ENCODE data around the gene ZNF532.
"Not testable (repeated sequence)": the region's sequence is repeated elsewhere in the genome, so short reads cannot be mapped to it uniquely, and the experiment has no call there.

ZNF532 gene

GRCh38 chr18:58850786-58851469, 13.7 kb upstream of the ZNF532 start:
- Histone ChIP-seq H3K9ac (ENCODE audit: low read length) (no peak overlapping the region), H3K9me3 (ENCODE audit: insufficient read depth, low read length) (no peaks in the 10 kb centered on the region), H3K4me2 (ENCODE audit: low read length) (no peak overlapping the region), H3K4me1 (ENCODE audit: low read length) (peaks cover 26% of the 10 kb centered on the region), H3K36me3 (replicated peaks; ENCODE audit: low read depth, low read length) (no peaks in the 10 kb centered on the region), H3K4me3 (ENCODE audit: low read length) (no peak overlapping the region), H3K79me2 (ENCODE audit: low read length) (no peaks in the 10 kb centered on the region), H3K27ac (ENCODE audit: low read length) (no peak overlapping the region), H4K20me1 (ENCODE audit: insufficient read depth, low read length) (no peaks in the 10 kb centered on the region), H3K27me3 (ENCODE audit: low read depth, low read length) (peaks cover 32% of the 10 kb centered on the region), H2AFZ (ENCODE audit: low read depth, low read length) (no peak overlapping the region)
- no peak for TF ChIP-seq EZH2phosphoT487 (IDR thresholded peaks at IDR 0.05; ENCODE audit: low read depth)
- no peak for TF ChIP-seq CTCF (IDR thresholded peaks at IDR 0.05; ENCODE audit: low read depth, low read length)

GRCh38 chr18:58851856-58852255, 12.8 kb upstream of the ZNF532 start:
- Histone ChIP-seq H3K4me3 (ENCODE audit: low read length) (no peak overlapping the region), H3K4me2 (ENCODE audit: low read length) (no peak overlapping the region), H3K36me3 (replicated peaks; ENCODE audit: low read depth, low read length) (no peaks in the 10 kb centered on the region), H3K9me3 (ENCODE audit: insufficient read depth, low read length) (no peaks in the 10 kb centered on the region), H3K27me3 (ENCODE audit: low read depth, low read length) (peaks cover 26% of the 10 kb centered on the region), H2AFZ (ENCODE audit: low read depth, low read length) (no peak overlapping the region), H3K79me2 (ENCODE audit: low read length) (no peaks in the 10 kb centered on the region), H3K9ac (ENCODE audit: low read length) (no peak overlapping the region), H3K4me1 (ENCODE audit: low read length) (peaks cover 25% of the 10 kb centered on the region), H3K27ac (ENCODE audit: low read length) (no peak overlapping the region), H4K20me1 (ENCODE audit: insufficient read depth, low read length) (no peaks in the 10 kb centered on the region)
- TF ChIP-seq CTCF (IDR thresholded peaks at IDR 0.05; ENCODE audit: low read depth, low read length), result no peak
- no peak for TF ChIP-seq EZH2phosphoT487 (IDR thresholded peaks at IDR 0.05; ENCODE audit: low read depth)

GRCh38 chr18:58852629-58853028, 12.0 kb upstream of the ZNF532 start:
- H3K4me1 ChIP-seq (ENCODE audit: low read length), result peaks cover 17% of the 10 kb centered on the region
- H3K27me3 ChIP-seq (ENCODE audit: low read depth, low read length), result peaks cover 26% of the 10 kb centered on the region
- no peak for TF ChIP-seq EZH2phosphoT487 (IDR thresholded peaks at IDR 0.05; ENCODE audit: low read depth)
- no peak for TF ChIP-seq CTCF (IDR thresholded peaks at IDR 0.05; ENCODE audit: low read depth, low read length)
- H3K4me3 ChIP-seq (ENCODE audit: low read length), result no peak overlapping the region
- H3K9me3 ChIP-seq (ENCODE audit: insufficient read depth, low read length), result no peaks in the 10 kb centered on the region
- H4K20me1 ChIP-seq (ENCODE audit: insufficient read depth, low read length), result no peaks in the 10 kb centered on the region
- H3K9ac ChIP-seq (ENCODE audit: low read length), result no peak overlapping the region
- H3K4me2 ChIP-seq (ENCODE audit: low read length), result no peak overlapping the region
- no peaks in the 10 kb centered on the region for H3K36me3 ChIP-seq (replicated peaks; ENCODE audit: low read depth, low read length)
- no peak overlapping the region for H2AFZ ChIP-seq (ENCODE audit: low read depth, low read length)
- H3K27ac ChIP-seq (ENCODE audit: low read length), result no peak overlapping the region
- no peaks in the 10 kb centered on the region for H3K79me2 ChIP-seq (ENCODE audit: low read length)

- no peaks in the 10 kb centered on the region for H4K20me1 ChIP-seq (ENCODE audit: insufficient read depth, low read length)
- H3K27ac ChIP-seq (ENCODE audit: low read length), result no peak overlapping the region
- peaks cover 13% of the 10 kb centered on the region for H3K4me1 ChIP-seq (ENCODE audit: low read length)
- no peak overlapping the region for H2AFZ ChIP-seq (ENCODE audit: low read depth, low read length)
- TF ChIP-seq CTCF (IDR thresholded peaks at IDR 0.05; ENCODE audit: low read depth, low read length) (no peak), EZH2phosphoT487 (IDR thresholded peaks at IDR 0.05; ENCODE audit: low read depth) (no peak)
- peaks cover 22% of the 10 kb centered on the region for H3K27me3 ChIP-seq (ENCODE audit: low read depth, low read length)
- no peak overlapping the region for H3K4me3 ChIP-seq (ENCODE audit: low read length)
- no peaks in the 10 kb centered on the region for H3K9me3 ChIP-seq (ENCODE audit: insufficient read depth, low read length)
- H3K36me3 ChIP-seq (replicated peaks; ENCODE audit: low read depth, low read length), result no peaks in the 10 kb centered on the region
- H3K79me2 ChIP-seq (ENCODE audit: low read length), result no peaks in the 10 kb centered on the region
- H3K9ac ChIP-seq (ENCODE audit: low read length), result no peak overlapping the region
- no peak overlapping the region for H3K4me2 ChIP-seq (ENCODE audit: low read length)
These were observed 11.1 kb upstream of the ZNF532 start for GRCh38 chr18:58853561-58853960.

GRCh38 chr18:58855521-58855920, 9.2 kb upstream of the ZNF532 start:
- H4K20me1 ChIP-seq (ENCODE audit: insufficient read depth, low read length); H3K4me2 ChIP-seq (ENCODE audit: low read length); H3K4me1 ChIP-seq (ENCODE audit: low read length); H3K9ac ChIP-seq (ENCODE audit: low read length); H3K36me3 ChIP-seq (replicated peaks; ENCODE audit: low read depth, low read length); H3K9me3 ChIP-seq (ENCODE audit: insufficient read depth, low read length); H3K79me2 ChIP-seq (ENCODE audit: low read length); H3K4me3 ChIP-seq (ENCODE audit: low read length); H3K27ac ChIP-seq (ENCODE audit: low read length); H2AFZ ChIP-seq (ENCODE audit: low read depth, low read length): not testable (repeated sequence)
- peaks cover 18% of the 10 kb centered on the region for H3K27me3 ChIP-seq (ENCODE audit: low read depth, low read length)

All from OCI-LY3 (cell line).